ENCODE data around the gene STRIP1.

Gene STRIP1

DNA sequence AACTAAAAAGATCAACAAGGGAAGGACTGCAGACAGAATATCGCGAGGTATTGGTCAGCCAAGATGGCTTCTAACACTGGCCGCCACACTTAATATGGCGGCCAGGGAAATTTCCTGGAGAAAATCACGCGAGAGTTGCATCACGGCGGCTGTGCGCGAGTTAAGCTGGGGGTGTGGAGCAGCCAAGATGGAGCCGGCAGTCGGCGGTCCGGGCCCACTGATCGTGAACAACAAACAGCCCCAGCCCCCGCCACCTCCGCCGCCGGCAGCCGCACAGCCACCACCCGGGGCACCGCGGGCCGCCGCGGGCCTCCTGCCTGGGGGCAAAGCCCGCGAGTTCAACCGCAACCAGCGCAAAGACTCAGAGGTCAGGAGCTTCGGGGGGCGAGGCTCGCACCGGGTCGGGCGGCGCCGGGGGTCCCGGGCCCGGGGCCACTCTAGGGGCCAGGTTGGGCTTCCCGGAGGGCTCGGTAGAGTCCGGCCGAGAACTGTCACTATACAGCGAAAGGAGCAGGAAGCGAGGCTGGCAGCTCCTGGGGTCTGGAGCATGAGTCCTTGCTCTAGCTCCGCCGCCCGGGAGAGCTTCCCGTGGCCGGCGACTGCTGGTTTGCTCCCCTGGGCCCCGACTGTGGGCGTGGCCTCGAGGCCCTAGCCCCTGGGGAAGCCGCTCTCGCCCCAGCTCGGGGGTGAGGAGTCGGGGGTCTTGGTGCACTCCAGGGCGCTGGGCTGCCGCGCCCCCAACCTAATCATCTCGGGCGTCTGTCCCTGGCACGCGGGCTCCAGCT lies at the start of gene STRIP1:
Gene STRIP1, plus strand, starts transcription at position 174 of the 785 bp plus-strand sequence. Its CDS starts 14 bp downstream, at position 188.
- DNase-seq: peak; percentile 86

- no peak for DNase-seq
Measured at GRCh38 chr1:109985247-109986053, 49.0 kb upstream of the STRIP1 start.

DNA sequence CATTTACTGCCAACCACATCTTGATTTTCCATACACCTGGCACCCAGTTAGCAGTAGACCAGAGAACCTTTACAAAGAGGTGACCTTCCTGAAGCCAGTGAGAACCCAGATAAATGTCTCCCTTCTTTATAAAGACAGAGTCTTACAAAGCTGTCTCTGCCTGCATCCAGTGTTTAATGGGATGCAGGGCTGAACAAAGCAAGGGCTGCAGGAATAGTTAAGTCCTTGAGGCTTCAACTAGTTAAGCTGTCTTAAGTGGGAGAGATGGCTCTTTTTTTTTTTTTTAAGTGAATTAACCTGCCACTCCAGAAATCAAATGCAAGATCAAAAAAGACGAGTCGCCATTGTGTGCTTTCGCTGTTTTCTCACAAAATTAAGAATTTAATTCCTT lies 48.4 kb upstream of the STRIP1 start:
- DNase-seq: no peak

DNA sequence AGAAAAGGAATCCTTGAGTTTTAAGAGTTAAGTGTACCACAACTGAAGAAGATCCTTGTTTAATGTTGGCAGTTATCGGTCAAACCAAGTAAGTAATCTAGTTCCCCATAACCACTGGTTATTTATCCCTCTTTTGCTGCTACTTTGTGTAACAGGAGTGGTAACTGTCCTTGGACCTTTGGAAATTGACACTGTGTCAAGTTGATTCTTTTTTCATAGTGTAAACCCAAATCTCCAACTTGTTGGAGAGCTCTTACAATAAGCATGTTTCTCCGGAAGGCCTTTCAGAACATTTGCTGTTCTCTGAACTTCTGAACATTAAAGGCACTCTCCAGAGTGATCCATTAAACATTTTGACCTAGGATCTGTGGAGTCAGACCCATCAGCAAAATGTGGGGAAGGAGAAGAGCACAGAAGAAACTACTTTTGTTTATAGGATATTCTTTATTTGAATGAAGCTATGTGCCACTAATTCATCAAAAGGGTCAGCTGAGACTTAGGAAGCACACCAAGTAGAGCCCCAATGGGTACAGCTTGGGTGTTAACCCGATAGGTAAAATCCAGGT lies 46.0 kb upstream of the STRIP1 start:
- no peak for DNase-seq

DNA sequence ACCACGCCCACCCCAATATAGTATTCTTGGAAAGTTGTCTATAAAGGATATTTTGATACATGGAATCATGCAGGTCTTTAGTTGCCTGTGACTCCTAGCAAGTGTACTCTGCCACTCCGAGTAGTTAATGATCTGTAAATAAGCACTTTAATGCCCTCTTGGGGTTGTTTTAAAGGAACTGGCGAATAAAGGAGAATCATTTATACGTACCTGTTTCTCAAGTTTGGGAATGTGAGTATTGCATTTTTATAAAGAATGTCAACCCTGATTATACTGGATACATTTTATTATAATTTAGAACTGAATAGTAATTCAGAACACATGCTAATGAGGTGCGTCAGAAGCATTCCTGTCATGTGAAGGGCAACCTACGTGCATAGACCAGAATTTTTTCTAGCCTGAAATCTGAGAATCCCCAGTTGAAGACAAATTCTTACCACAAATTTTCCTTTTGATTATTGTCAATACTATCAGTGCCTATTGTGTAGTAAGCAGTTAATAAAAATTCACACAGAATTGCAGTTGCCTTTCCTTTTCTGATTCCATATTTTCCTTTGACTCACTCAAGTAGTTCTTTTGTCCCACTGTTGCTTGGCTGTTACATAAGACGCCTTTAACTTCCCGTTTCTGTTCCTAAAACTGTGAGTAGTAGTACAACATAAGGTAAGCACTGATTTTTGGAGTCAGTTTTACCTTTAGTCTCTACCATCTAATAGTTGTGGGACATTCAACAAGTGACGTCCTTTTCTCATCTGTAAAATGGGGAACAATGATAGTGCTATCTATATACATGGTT lies 44.7 kb upstream of the STRIP1 start:
- DNase-seq: no peak

- DNase-seq: no peak
Measured at GRCh38 chr1:109990302-109990653, 44.1 kb upstream of the STRIP1 start.

- DNase-seq: no peak
Measured at GRCh38 chr1:109991400-109991925, 43.0 kb upstream of the STRIP1 start.

DNA sequence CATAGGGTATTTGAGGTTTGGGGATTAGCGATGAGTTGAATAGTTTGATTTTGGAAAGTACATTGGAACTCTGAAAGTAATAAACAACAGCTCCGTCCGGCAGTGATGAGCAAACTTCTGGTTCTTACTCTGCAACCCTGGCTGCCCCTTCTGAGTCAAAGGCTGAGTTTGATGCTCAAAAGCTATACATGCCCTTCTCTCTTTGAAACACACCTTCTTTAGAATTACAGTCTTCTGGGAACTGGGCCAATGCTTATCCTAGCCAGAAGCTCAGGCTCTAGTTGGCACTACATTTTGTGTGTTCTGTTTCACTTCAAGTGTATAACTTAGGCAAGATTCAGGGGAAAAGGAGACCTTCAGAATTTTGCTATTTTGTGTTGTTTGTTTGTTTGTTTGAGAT lies 40.5 kb upstream of the STRIP1 start:
- no peak for DNase-seq

GRCh38 chr1:109994654-109995053 lies 39.8 kb upstream of the STRIP1 start:
- DNase-seq: no peak

- no peak for DNase-seq
Measured at GRCh38 chr1:109995536-109995935, 38.9 kb upstream of the STRIP1 start.

- no peak for DNase-seq
Measured at GRCh38 chr1:109996476-109996875, 37.9 kb upstream of the STRIP1 start.

- no peak for DNase-seq
Measured at GRCh38 chr1:109997204-109997866, 37.1 kb upstream of the STRIP1 start.

- DNase-seq: no peak
Measured at GRCh38 chr1:109997867-109998229, 36.6 kb upstream of the STRIP1 start.

DNA sequence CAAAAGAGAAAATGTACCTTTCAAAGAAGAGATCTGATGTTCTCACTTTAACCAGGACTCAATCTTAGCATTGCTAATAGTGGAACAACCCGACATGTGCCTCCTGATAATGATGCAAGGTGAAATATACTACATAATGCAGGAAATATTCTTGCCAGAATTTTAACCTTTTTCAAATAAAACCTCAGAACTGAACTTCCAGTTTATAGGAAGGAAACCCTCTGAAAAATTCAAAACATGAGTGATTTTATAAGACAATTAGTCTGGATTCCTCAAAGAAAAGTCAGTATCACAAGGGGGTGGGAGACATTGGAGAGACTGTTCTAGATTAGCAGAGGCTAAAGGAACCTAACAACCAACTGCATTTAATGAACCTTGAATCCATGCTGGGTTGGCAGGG lies 31.7 kb upstream of the STRIP1 start:
- no peak for DNase-seq

- DNase-seq: peak; percentile 17
Measured at GRCh38 chr1:110003747-110004428, 30.5 kb upstream of the STRIP1 start.

GRCh38 chr1:110004583-110004982 lies 29.8 kb upstream of the STRIP1 start:
- DNase-seq: no peak

- DNase-seq: no peak
Measured at GRCh38 chr1:110005971-110006370, 28.5 kb upstream of the STRIP1 start.

GRCh38 chr1:110006516-110006915 lies 27.9 kb upstream of the STRIP1 start:
- DNase-seq: no peak

GRCh38 chr1:110007046-110007830 lies 27.2 kb upstream of the STRIP1 start:
- DNase-seq: no peak

- DNase-seq: no peak
Measured at GRCh38 chr1:110008971-110009565, 25.4 kb upstream of the STRIP1 start.

Measured in activated T-cell treated with anti-CD3 and anti-CD28 coated beads for 4 hours (primary cell).